ENCODE results near the gene FAM20A. TPM values are rescaled to one million over a fixed set of nuclear protein-coding genes. Genes with fewer than 3 reads are reported as not detected.
A peak's percentile ranks its signal among the peaks of the same experiment; 100 is the strongest.

FAM20A gene
- total RNA-seq, 2 experiments from 2014 or later: not detected

DNA sequence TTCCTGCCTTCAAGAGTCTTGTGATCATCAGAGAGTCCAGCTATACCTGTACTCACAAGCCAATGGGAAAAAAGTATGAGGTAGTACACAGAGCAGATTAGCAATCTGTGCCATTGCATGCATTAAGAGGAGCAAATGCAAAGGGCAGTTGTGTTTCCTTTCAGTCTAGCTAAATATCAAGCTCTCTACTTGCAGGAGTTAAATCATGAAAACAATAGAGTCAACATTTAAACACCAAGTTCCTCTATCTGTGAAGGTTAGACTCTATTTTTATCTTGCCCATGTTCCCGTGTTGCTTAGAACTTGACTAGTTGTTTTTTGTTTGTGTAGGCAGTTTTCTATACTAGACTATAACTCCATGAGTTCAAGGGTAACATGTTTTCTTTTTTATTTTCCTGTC is 4.7 kb upstream of the FAM20A start:
- Mint-ChIP-seq H3K4me3 (no peak overlapping the region), H3K27ac (no peak overlapping the region), H3K36me3 (peaks cover 4% of the 10 kb centered on the region), H3K9me3 (peaks cover 36% of the 10 kb centered on the region), H3K27me3 (peaks cover 32% of the 10 kb centered on the region), H3K4me1 (ENCODE audit: low read depth) (peaks cover 4% of the 10 kb centered on the region)
- no peak for DNase-seq
- intact Hi-C loops (cut with micrococcal nuclease): no loop called here
- POLR2A ChIA-PET: no interaction called here
- CTCF ChIA-PET: interaction anchor here (0.9 kb wide), 1 partner anchor 8 kb away, joined by 3 read pairs; no protein-coding TSS in a partner anchor

DNA sequence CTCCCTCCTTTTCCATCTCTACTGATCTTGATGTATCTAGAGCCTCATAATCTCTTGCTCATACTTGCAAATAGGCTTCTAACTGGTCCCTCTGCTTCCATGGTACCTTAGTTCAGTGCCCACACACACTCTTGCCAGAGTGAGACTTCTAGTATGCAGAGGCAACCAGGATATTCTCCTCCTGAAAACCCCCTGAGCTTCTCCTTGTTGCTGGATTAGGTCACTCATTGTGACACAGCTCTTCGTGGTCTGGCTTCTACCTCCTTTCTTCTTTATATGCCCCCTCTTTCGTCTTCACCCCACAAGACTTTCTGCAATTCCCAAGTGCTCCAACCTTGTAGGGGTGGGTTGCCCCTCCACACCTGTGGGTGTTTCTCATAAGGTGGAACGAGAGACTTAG is 2.5 kb upstream of the FAM20A start:
- CTCF ChIA-PET: no interaction called here
- H3K4me1 Mint-ChIP-seq (ENCODE audit: low read depth): peaks cover 8% of the 10 kb centered on the region
- intact Hi-C loops (cut with micrococcal nuclease): no loop called here
- H3K4me3 Mint-ChIP-seq: no peak overlapping the region
- H3K27me3 Mint-ChIP-seq: peaks cover 39% of the 10 kb centered on the region
- no peak overlapping the region for H3K27ac Mint-ChIP-seq
- no peaks in the 10 kb centered on the region for H3K36me3 Mint-ChIP-seq
- DNase-seq: no peak
- POLR2A ChIA-PET: no interaction called here
- H3K9me3 Mint-ChIP-seq: peaks cover 18% of the 10 kb centered on the region

DNA sequence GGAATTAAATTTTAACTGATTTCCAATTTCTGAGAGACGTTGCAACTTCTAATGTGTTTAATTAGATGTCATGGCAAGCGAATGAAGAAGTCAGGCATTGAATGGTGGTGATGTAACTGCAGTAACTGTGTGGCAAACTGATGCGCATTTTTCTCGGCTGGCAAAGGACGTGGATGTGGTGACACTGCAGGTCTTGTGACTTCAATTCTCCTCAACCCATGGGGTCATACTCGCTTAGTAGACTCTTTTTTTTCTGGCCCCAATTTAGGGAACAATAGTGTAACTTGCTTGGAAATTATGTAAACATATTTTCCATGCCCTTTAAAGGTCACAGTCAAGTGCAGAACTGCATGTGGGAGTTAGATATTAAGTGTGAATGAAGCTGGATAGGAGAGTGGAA is 1.9 kb upstream of the FAM20A start:
- Mint-ChIP-seq H3K27ac (no peak overlapping the region), H3K27me3 (peaks cover 46% of the 10 kb centered on the region), H3K4me3 (no peak overlapping the region), H3K9me3 (peaks cover 12% of the 10 kb centered on the region), H3K4me1 (ENCODE audit: low read depth) (peaks cover 8% of the 10 kb centered on the region), H3K36me3 (no peaks in the 10 kb centered on the region)
- intact Hi-C loops (cut with micrococcal nuclease): no loop called here
- CTCF ChIA-PET: interaction anchor here (0.7 kb wide), 1 partner anchor 11 kb away, joined by 3 read pairs; no protein-coding TSS in a partner anchor
- POLR2A ChIA-PET: no interaction called here
- no peak for DNase-seq

DNA sequence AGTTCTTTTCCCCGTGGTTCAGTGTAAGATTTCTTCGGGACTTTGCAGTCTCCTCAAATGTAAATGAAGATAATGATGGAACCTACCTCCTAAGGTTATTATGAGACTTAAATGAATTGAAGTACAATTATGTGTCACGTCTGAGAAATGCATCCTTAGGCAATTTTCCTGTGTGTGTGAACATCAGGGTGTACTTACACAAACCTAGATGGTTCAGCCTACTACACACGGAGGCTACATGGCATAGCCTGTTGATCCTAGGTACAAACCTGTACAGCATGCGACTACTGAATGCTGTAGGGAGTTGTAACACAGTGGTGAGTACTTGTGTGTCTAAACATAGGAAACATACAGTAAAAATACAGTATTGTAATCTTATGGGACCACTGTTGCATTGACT is 1.1 kb upstream of the FAM20A start:
- intact Hi-C loops (cut with micrococcal nuclease): no loop called here

DNA sequence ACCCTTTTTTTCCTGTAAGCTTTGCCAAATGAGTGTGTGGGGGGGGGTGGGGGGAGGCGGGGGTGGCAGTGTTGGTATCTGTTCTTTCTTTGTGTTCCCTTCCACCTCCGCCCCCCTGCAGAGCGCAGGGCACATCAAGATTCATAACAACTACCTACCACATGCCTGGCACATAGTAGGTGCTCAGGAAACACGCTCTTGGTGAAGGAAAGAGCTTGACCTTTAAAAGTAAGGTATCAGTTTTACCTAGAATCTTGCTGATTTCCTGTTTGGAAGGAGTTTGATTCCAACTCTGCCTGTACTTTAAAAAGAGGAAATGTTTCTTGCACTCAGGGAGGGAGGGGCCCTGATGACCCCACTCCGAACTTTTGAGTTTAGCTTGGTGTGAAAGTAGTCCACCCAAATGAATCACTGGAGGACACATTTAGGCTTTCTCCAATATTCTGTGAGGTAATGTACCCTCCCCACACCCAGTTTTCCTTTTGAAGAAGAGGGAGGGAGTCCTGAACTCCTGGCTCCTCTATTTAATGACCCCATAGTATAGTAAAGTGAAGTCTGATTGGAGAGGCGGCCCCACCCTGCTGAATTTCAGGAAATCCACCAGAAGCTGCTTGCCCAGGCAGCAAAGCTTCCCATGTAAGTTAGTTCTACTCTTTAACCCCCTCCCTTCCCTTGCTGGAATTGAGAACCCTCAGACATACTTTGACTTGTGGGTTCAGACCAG is 560 bp upstream of the FAM20A start:
- H3K4me3 Mint-ChIP-seq: no peak overlapping the region
- no peak for DNase-seq
- H3K36me3 Mint-ChIP-seq: no peaks in the 10 kb centered on the region
- POLR2A ChIA-PET: no interaction called here
- H3K4me1 Mint-ChIP-seq (ENCODE audit: low read depth): peaks cover 8% of the 10 kb centered on the region
- no peak overlapping the region for H3K27ac Mint-ChIP-seq
- no peaks in the 10 kb centered on the region for H3K9me3 Mint-ChIP-seq
- intact Hi-C loops (cut with micrococcal nuclease): no loop called here
- CTCF ChIA-PET: interaction anchor here (1.3 to 1.7 kb wide), 2 partner anchors 12 to 15 kb away, joined by 3 to 6 read pairs; no protein-coding TSS in a partner anchor
- H3K27me3 Mint-ChIP-seq: peaks cover 49% of the 10 kb centered on the region

More for the DNA sequence above, 1.1 kb upstream of the FAM20A start:
- Mint-ChIP-seq H3K4me1 (ENCODE audit: low read depth) (peaks cover 8% of the 10 kb centered on the region), H3K27me3 (peaks cover 49% of the 10 kb centered on the region), H3K27ac (no peak overlapping the region), H3K9me3 (peaks cover 4% of the 10 kb centered on the region), H3K4me3 (no peak overlapping the region), H3K36me3 (no peaks in the 10 kb centered on the region)
- POLR2A ChIA-PET: no interaction called here
- CTCF ChIA-PET: interaction anchor here (0.7 to 1.3 kb wide), 2 partner anchors 12 to 14 kb away, joined by 3 read pairs; no protein-coding TSS in a partner anchor
- no peak for DNase-seq

DNA sequence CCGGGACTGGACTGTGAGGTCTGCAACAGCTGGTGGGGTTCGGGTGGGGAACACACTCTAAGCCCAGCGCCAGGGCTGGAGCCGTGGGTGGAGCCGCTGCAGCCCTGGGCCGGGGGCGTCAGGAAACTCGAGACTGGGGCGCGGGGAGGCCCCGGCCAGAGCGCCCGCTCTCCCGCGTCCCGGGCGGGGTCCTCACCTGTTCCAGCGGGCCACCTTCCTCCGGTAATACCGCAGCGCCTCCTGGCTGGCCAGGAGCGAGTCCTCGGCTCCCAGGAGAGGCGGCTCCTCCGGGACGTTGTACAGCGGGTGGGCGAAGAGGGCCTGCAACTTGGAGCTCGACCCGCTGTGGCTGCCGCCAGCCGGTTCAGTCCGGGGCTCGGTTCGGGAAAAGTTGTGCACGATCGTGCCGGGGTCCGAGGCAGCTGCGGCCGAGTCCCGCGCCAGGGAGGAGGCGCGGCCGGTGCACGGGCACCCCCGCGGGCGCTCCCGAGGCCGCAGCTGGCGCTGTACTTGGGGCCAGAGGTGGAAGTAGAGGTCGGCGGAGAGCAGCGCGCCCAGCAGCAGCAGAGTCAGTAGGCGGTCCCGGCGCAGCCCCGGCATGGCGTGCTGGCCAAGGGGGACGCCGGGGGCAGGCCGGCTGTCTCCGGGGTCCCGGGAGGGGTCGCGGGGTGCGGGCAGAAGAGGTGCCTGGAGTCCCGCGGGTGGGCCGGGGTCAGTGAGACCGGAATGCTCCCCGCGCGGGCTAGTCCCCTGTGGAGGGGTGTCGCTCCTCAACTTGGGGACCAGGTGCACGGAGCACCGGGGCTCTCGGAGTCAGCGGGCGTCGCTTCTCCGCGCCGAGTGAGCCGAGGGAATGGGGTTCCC is 868 bp downstream of the FAM20A start:
- ChIA-PET POLR2A (no interaction called here), CTCF (interaction anchor here (0.6 to 1.7 kb wide), 2 partner anchors 14 to 1680 kb away, joined by 4 to 6 read pairs; no protein-coding TSS in a partner anchor)
- H3K36me3 Mint-ChIP-seq: no peaks in the 10 kb centered on the region
- H3K9me3 Mint-ChIP-seq: no peaks in the 10 kb centered on the region
- peaks cover 8% of the 10 kb centered on the region for H3K4me1 Mint-ChIP-seq (ENCODE audit: low read depth)
- H3K27ac Mint-ChIP-seq: no peak overlapping the region
- no peak for DNase-seq
- no peak overlapping the region for H3K4me3 Mint-ChIP-seq
- intact Hi-C loops (cut with micrococcal nuclease): no loop called here
- peaks cover 50% of the 10 kb centered on the region for H3K27me3 Mint-ChIP-seq

DNA sequence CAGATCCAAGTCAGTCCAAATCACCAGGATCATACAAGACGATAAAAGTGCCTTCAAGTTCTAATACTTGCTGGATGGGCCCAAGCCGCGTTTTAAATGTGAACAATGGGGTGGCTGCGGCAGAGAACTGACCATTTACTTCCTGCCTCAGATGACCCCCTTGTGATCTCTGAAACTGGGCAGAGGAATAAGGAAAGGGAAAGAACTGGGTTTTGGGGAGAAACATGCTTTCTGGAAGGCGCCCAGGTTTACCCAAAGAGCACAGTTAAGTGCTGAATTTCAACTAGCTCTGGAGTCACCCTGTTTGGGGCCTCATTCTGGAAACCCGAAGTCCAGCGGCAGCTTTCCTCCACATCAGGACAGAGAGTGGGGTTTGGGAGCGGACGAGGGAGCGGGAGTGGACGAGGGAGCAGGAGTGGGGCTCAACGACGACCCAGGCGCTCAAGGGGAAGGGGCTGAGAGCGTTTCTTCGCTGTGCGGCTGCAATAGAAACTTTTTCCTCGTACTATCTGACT is 1.6 kb downstream of the FAM20A start:
- Mint-ChIP-seq H3K9me3 (no peaks in the 10 kb centered on the region), H3K27me3 (peaks cover 54% of the 10 kb centered on the region), H3K36me3 (no peaks in the 10 kb centered on the region), H3K4me1 (ENCODE audit: low read depth) (peaks cover 8% of the 10 kb centered on the region), H3K27ac (no peak overlapping the region), H3K4me3 (peak overlapping the region; percentile 30)
- ChIA-PET CTCF (interaction anchor here (0.6 kb wide), 1 partner anchor 1681 kb away, joined by 4 read pairs; no protein-coding TSS in a partner anchor), POLR2A (no interaction called here)
- DNase-seq: no peak
- intact Hi-C loops (cut with micrococcal nuclease): no loop called here

DNA sequence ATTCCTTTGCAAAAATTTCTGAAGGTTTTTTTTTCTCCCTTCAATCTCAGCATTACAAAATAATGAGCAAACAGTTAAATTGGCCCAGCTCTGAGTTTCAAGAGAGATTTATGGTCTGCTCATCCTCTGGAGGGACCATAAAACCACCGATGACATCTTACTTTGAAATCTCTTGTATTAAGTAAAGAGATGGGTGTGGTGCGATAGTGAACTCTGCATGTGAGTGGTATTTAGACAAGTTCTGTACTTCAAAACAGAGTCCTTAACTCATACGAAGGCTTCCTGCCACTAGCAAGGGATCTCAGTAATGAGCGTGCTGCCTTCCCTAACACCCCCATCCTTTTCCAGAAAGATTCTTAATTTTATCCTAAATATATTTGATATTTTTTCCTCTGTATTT is 2.1 kb downstream of the FAM20A start:
- Mint-ChIP-seq H3K36me3 (no peaks in the 10 kb centered on the region), H3K4me1 (ENCODE audit: low read depth) (peaks cover 8% of the 10 kb centered on the region), H3K9me3 (no peaks in the 10 kb centered on the region), H3K27me3 (peaks cover 55% of the 10 kb centered on the region), H3K27ac (no peak overlapping the region), H3K4me3 (no peak overlapping the region)
- POLR2A ChIA-PET: no interaction called here
- CTCF ChIA-PET: no interaction called here
- intact Hi-C loops (cut with micrococcal nuclease): no loop called here
- DNase-seq: no peak

DNA sequence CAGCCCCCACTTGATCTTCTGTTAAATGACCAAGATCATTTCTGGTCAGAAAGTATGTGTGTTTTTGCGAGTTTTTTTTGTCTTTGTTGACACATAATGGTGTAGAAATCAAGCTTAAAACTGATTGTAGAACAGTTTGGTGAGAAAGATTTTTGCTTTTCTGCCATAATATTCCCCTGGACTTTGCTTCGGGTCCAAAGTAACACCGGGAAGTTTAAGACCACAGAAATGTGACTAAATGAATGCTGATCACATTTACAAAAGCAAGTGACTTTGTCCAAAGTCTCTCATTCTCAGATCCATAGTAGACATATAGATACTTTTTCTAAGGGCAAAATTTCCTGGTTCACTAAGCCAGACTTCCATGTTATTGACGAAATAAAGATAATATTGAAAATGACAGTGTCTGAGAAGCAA is 2.6 kb downstream of the FAM20A start:
- peaks cover 58% of the 10 kb centered on the region for H3K27me3 Mint-ChIP-seq
- no peaks in the 10 kb centered on the region for H3K36me3 Mint-ChIP-seq
- intact Hi-C loops (cut with micrococcal nuclease): no loop called here
- peaks cover 8% of the 10 kb centered on the region for H3K4me1 Mint-ChIP-seq (ENCODE audit: low read depth)
- no peak overlapping the region for H3K27ac Mint-ChIP-seq
- H3K4me3 Mint-ChIP-seq: no peak overlapping the region
- ChIA-PET CTCF (no interaction called here), POLR2A (no interaction called here)
- H3K9me3 Mint-ChIP-seq: no peaks in the 10 kb centered on the region
- no peak for DNase-seq

DNA sequence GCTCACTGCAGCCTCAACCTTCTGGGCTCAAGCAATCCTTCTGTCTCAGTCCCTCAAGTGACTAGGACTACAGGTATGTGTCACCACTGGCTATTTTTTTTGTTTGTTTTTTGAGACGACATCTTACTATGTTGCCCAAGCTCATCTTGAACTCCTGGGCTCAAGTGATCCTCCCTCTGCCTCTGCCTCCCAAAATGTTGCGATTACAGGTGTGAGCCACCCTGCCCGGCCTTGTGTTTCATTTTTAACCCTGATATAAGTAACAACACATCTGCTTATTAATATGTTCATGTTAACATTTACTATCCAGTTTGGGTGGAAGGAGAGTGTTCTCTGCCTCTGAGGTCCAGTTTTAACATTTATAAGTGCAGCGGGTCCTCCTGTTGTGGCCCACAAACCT is 3.1 kb downstream of the FAM20A start:
- DNase-seq: no peak
- intact Hi-C loops (cut with micrococcal nuclease): no loop called here
- Mint-ChIP-seq H3K27me3 (peaks cover 54% of the 10 kb centered on the region), H3K36me3 (no peaks in the 10 kb centered on the region), H3K4me1 (ENCODE audit: low read depth) (peaks cover 8% of the 10 kb centered on the region), H3K4me3 (no peak overlapping the region), H3K27ac (no peak overlapping the region), H3K9me3 (no peaks in the 10 kb centered on the region)
- POLR2A ChIA-PET: no interaction called here
- CTCF ChIA-PET: no interaction called here

DNA sequence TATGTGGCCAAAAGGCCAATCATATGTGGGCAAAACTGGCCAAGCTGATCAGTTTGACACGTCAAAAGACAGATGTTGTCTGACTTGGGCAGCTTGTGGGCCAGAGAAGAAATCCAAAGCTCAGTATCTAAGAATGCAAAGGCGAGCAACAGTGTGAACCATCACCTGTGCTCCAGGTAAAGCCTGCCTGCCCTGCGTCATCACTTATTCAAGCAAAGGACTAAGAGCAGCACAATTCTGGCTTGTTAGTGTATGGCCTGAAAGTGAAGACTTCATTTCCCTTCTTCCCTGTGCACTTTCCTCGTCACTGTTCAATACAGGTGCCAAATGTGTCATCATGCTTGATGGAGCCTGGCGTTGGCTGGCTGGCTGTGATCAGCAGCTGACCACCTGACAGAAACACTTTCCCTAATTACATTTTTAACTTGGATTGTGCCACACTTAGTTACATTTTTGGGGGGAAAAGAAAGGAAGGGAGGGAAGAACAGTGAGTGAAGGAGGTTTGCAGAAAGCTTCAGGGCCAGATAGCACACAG is 4.7 kb downstream of the FAM20A start:
- no peaks in the 10 kb centered on the region for H3K9me3 Mint-ChIP-seq
- peaks cover 3% of the 10 kb centered on the region for H3K4me1 Mint-ChIP-seq (ENCODE audit: low read depth)
- H3K27ac Mint-ChIP-seq: no peak overlapping the region
- H3K27me3 Mint-ChIP-seq: peaks cover 47% of the 10 kb centered on the region
- ChIA-PET CTCF (no interaction called here), POLR2A (no interaction called here)
- no peak overlapping the region for H3K4me3 Mint-ChIP-seq
- intact Hi-C loops (cut with micrococcal nuclease): no loop called here
- no peak for DNase-seq
- H3K36me3 Mint-ChIP-seq: no peaks in the 10 kb centered on the region

DNA sequence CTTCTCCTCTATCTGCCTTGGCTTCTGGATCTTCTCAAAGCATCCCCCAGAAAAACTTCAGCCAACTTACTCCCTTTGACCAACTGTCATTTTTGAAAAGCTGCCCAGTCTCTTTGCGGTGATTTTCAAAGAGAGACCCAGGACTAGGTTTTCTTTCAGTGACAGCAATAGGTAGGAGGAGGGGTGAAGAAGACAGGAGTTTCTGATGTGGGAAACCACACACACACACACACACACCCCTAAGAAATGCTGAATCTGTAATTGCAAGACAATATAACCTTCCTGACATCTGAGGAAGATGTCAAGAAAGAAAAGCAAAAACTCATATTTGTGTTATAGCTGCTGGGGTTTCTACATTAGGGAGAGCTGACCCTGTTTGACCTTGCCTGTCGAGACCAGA is 5.2 kb downstream of the FAM20A start:
- peaks cover 47% of the 10 kb centered on the region for H3K27me3 Mint-ChIP-seq
- ChIA-PET POLR2A (no interaction called here), CTCF (no interaction called here)

More for the DNA sequence above, 5.2 kb downstream of the FAM20A start:
- H3K27ac Mint-ChIP-seq: no peak overlapping the region
- no peaks in the 10 kb centered on the region for H3K9me3 Mint-ChIP-seq
- DNase-seq: no peak
- H3K4me1 Mint-ChIP-seq (ENCODE audit: low read depth): peaks cover 3% of the 10 kb centered on the region
- no peaks in the 10 kb centered on the region for H3K36me3 Mint-ChIP-seq
- H3K4me3 Mint-ChIP-seq: no peak overlapping the region
- intact Hi-C loops (cut with micrococcal nuclease): no loop called here

Measured in activated CD4-positive, alpha-beta memory T cell treated with anti-CD3 and anti-CD28 coated beads for 36 hours (primary cell).